IMR-90 (cell line): ENCODE results near the gene SLC25A12. TPM values are rescaled to one million over a fixed set of nuclear protein-coding genes. Genes with fewer than 3 reads are reported as not detected.

ENCODE experiments used
- ATAC-seq: fragments of 200-7000 bp; cut with Tn5 transposase; 2 replicates; pipeline ENCODE4 v1.9.1; 2020; ENCODE audit warnings: low read depth, mild to moderate bottlenecking, moderate library complexity
- BruUV-seq: library from RNA; stranded (reverse); fragments of 400-500 nt; replicated peaks from 2 replicates; lab custom pipeline; 2021; lab: Mats Ljungman, UMichigan
- CTCF ChIA-PET: fragments of 300-600 bp; formaldehyde crosslinking; extraction: SDS; loops from one replicate; lab custom pipeline; 2021; ENCODE audit warnings: antibody characterized with exemption; lab: Yijun Ruan, JAX
- POLR2A ChIA-PET: fragments of 300-600 bp; sonication (Branson Sonifier 250); formaldehyde crosslinking; loops from one replicate; lab custom pipeline; 2022; ENCODE audit warnings: antibody characterized with exemption; ENCODE audit not compliant: unreplicated experiment; lab: Charles Lee
- DNase-seq: peaks from one replicate; pipeline ENCODE4 v3.0.0; 2013
- H2AFZ ChIP-seq: replicated peaks from 2 replicates; pipeline ENCODE3; 2013; ENCODE audit warnings: low read length, mild to moderate bottlenecking; ENCODE audit not compliant: poor library complexity
- H2AK5ac ChIP-seq: 2 replicates; pipeline ENCODE4 v1.6.1; 2013; ENCODE audit warnings: low read depth, low read length, inconsistent platforms
- H2AK9ac ChIP-seq: replicated peaks from 2 replicates; pipeline ENCODE3; 2013; ENCODE audit warnings: mild to moderate bottlenecking, low read depth, low read length, moderate library complexity; ENCODE audit not compliant: poor library complexity
- H2BK120ac ChIP-seq: 2 replicates; pipeline ENCODE4 v1.6.1; 2013; ENCODE audit warnings: low read depth, low read length, inconsistent platforms
- H2BK15ac ChIP-seq: 3 replicates; pipeline ENCODE4 v1.6.1; 2013; ENCODE audit warnings: low read depth, low read length, inconsistent platforms
- H2BK20ac ChIP-seq: 2 replicates; pipeline ENCODE4 v1.6.1; 2013; ENCODE audit warnings: low read depth, mild to moderate bottlenecking, inconsistent platforms, low read length, moderate library complexity
- H2BK5ac ChIP-seq: 2 replicates; pipeline ENCODE4 v1.6.1; 2013; ENCODE audit warnings: mild to moderate bottlenecking, low read depth, low read length, inconsistent platforms; ENCODE audit not compliant: poor library complexity, severe bottlenecking
- H3K14ac ChIP-seq: replicated peaks from 2 replicates; pipeline ENCODE4 v1.6.1; 2013; ENCODE audit warnings: low read depth, low read length, inconsistent platforms
- H3K18ac ChIP-seq: 2 replicates; pipeline ENCODE4 v1.6.1; 2013; ENCODE audit warnings: low read depth, low read length, control low read depth
- H3K23ac ChIP-seq: 2 replicates; pipeline ENCODE4 v1.6.1; 2013; ENCODE audit warnings: low read depth, low read length, inconsistent platforms
- H3K27ac ChIP-seq: 2 replicates; pipeline ENCODE4 v1.5.1; 2013; ENCODE audit warnings: mild to moderate bottlenecking, control low read depth, low read length; ENCODE audit not compliant: insufficient read depth
- H3K27me3 ChIP-seq: 2 replicates; pipeline ENCODE4 v1.6.1; 2013; ENCODE audit warnings: low read length; ENCODE audit not compliant: control insufficient read depth, insufficient read depth
- H3K36me3 ChIP-seq: 2 replicates; pipeline ENCODE4 v1.6.1; 2013; ENCODE audit warnings: low read length, mixed read lengths; ENCODE audit not compliant: control insufficient read depth, insufficient read depth
- H3K4ac ChIP-seq: 2 replicates; pipeline ENCODE4 v1.6.1; 2013; ENCODE audit warnings: low read depth, low read length, inconsistent platforms
- H3K4me1 ChIP-seq: 2 replicates; pipeline ENCODE4 v1.6.1; 2013; ENCODE audit warnings: low read length, mixed read lengths; ENCODE audit not compliant: control insufficient read depth, insufficient read depth
- H3K4me2 ChIP-seq: 2 replicates; pipeline ENCODE4 v1.6.1; 2013; ENCODE audit warnings: low read depth, mild to moderate bottlenecking, control low read depth, low read length, moderate library complexity
- H3K4me3 ChIP-seq: 2 replicates; pipeline ENCODE4 v1.5.1; 2013; ENCODE audit warnings: low read depth, mild to moderate bottlenecking, control low read depth, low read length, moderate library complexity; ENCODE audit not compliant: insufficient read depth
- H3K56ac ChIP-seq: 2 replicates; pipeline ENCODE4 v1.6.1; 2013; ENCODE audit warnings: low read length, inconsistent platforms; ENCODE audit not compliant: insufficient read depth; ENCODE audit errors: extremely low read depth
- H3K79me1 ChIP-seq, 2 experiments: 2 replicates each; pipeline ENCODE4 v1.6.1; 2013; ENCODE audit warnings: low read length in 2 of 2, inconsistent platforms in 1 of 2, low read depth in 1 of 2
- H3K9ac ChIP-seq: 2 replicates; pipeline ENCODE4 v1.6.1; 2013; ENCODE audit warnings: low read depth, low read length, control low read depth
- H3K9me1 ChIP-seq: 2 replicates; pipeline ENCODE4 v1.6.1; 2013; ENCODE audit warnings: low read length, inconsistent platforms; ENCODE audit not compliant: insufficient read depth
- H3K9me3 ChIP-seq: 2 replicates; pipeline ENCODE4 v1.6.1; 2013; ENCODE audit warnings: low read length; ENCODE audit not compliant: control insufficient read depth, insufficient read depth
- H4K20me1 ChIP-seq: 2 replicates; pipeline ENCODE4 v1.6.1; 2013; ENCODE audit warnings: low read length, inconsistent platforms; ENCODE audit not compliant: insufficient read depth
- H4K5ac ChIP-seq: 2 replicates; pipeline ENCODE4 v1.6.1; 2013; ENCODE audit warnings: mild to moderate bottlenecking, low read depth, low read length, control low read depth
- H4K8ac ChIP-seq, 2 experiments: 2 replicates each; pipeline ENCODE4 v1.6.1; 2013; ENCODE audit warnings: low read depth in 2 of 2, low read length in 2 of 2, control low read depth in 1 of 2, inconsistent platforms in 1 of 2
- H4K91ac ChIP-seq: 2 replicates; pipeline ENCODE4 v1.6.1; 2013; ENCODE audit warnings: low read depth, low read length, inconsistent platforms; ENCODE audit not compliant: insufficient read depth
- BHLHE40 ChIP-seq: fragments of 150-350 bp; IDR thresholded peaks from 2 replicates; pipeline ENCODE4 v1.6.1; 2016; ENCODE audit warnings: mild to moderate bottlenecking, low read depth, low read length
- CEBPB ChIP-seq: IDR thresholded peaks from 2 replicates; pipeline ENCODE4 v1.6.1; 2012; ENCODE audit warnings: low read depth, low read length, improper control_type of control experiment
- RCOR1 ChIP-seq: IDR thresholded peaks from 2 replicates; pipeline ENCODE4 v1.6.1; 2012; ENCODE audit warnings: mild to moderate bottlenecking, low read length, improper control_type of control experiment; ENCODE audit not compliant: insufficient replicate concordance
- SMC3 ChIP-seq: fragments of 150-350 bp; IDR thresholded peaks from 2 replicates; pipeline ENCODE4 v1.6.1; 2016; ENCODE audit warnings: low read depth, mild to moderate bottlenecking, antibody characterized with exemption, low read length, moderate library complexity
- USF2 ChIP-seq: fragments of 150-350 bp; IDR thresholded peaks from 2 replicates; pipeline ENCODE4 v1.6.1; 2017; ENCODE audit warnings: mild to moderate bottlenecking, antibody characterized with exemption, low read length, low read depth
- WGBS, 2 experiments: methylation state at CpG; one replicate each; pipeline versions ENCODE4 v1.1.5 to v1.1.7; 2013; ENCODE audit warnings: missing lambda C conversion rate in 2 of 2; ENCODE audit not compliant: insufficient read length in 1 of 2; ENCODE audit errors: extremely low coverage in 2 of 2; 5-methylcytosine and 5-hydroxymethylcytosine counted together
- dilution Hi-C: fragments of 300-500 bp; cut with HindIII; formaldehyde crosslinking; loops from one replicate; pipeline ENCODE4 v1.14.3; 2018; ENCODE audit warnings: low sequenced_read_pairs; ENCODE audit not compliant: unreplicated experiment
- in situ Hi-C: fragments of 300-500 bp; cut with MboI; formaldehyde crosslinking; loops from 3 replicates; pipeline ENCODE4 v1.14.3; 2019; ENCODE audit warnings: low sequenced_read_pairs, inconsistent platforms, mixed read lengths
- intact Hi-C: fragments of 100-400 bp; cut with micrococcal nuclease; formaldehyde crosslinking; loops from 2 replicates; pipeline ENCODE4 v1.10.0; 2022
- polyA plus RNA-seq, 3 experiments: library from polyadenylated mRNA; depleted of rRNA; stranded (reverse); fragments of >200 nt; gene quantifications; 2 replicates each; pipeline ENCODE4 v1.2.3, GENCODE V29; 2012; ENCODE audit warnings: low replicate concordance in 1 of 3
- total RNA-seq: library from RNA; depleted of rRNA; stranded (reverse); fragments of >200 nt; gene quantifications from 2 replicates; pipeline ENCODE4 v1.2.3, GENCODE V29; 2012
- TF ChIP-seq, protein P1 (sequence below): conservative IDR thresholded peaks from 2 replicates; pipeline ENCODE4 v1.5.1; 2012; ENCODE audit warnings: mild to moderate bottlenecking, low read depth, low read length, improper control_type of control experiment
- TF ChIP-seq, protein P2 (sequence below): fragments of 150-350 bp; IDR thresholded peaks from 2 replicates; pipeline ENCODE4 v1.6.1; 2016; ENCODE audit warnings: low read depth, mild to moderate bottlenecking, low read length, moderate library complexity, borderline replicate concordance

The SLC25A12 gene
- total and polyA plus RNA-seq, 2 of the 4 experiments (the other 2 are of a cell fraction) = 16.3 to 17.6 TPM

DNA sequence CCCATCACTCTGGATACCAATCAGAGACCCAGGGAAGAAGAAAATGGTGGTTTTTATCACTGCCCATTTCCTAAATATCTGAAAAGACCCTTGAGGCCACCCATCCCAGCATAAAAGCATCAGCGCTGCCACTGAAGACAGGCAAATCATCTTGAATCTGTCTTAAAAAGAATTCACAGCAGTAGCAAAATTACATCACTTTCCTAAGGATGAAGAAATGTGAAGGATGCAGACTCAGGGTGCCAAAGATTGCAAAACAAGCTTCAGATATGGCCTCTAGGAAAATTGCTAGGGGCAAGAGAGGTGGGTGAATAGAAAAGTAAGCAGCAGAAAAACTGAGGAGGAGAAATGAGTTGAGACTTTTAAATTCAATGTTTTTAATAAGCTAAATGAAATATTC is 70.0 kb downstream of the SLC25A12 start:
- dilution Hi-C loops = no loop called here
- Histone ChIP-seq H3K18ac (no peak overlapping the region), H3K9ac (no peak overlapping the region), H4K91ac (no peak overlapping the region), H2AFZ (no peak overlapping the region), H3K36me3 (peaks cover 4% of the 10 kb centered on the region; the same call in 1 of the 2 replicates), H3K9me1 (peaks cover 4% of the 10 kb centered on the region; the same call in 1 of the 2 replicates), H3K79me1 (no peaks in the 10 kb centered on the region), H4K20me1 (no peaks in the 10 kb centered on the region), H3K14ac (no peak overlapping the region), H3K4me2 (no peak overlapping the region), H2AK5ac (no peak overlapping the region), H4K5ac (no peak overlapping the region), H3K56ac (no peak overlapping the region), H3K27ac (no peak overlapping the region), H3K23ac (no peak overlapping the region), H2BK5ac (no peak overlapping the region), H2BK120ac (no peak overlapping the region), H3K4me3 (no peak overlapping the region), H3K4me1 (no peaks in the 10 kb centered on the region), H3K4ac (no peak overlapping the region), H4K8ac (no peak overlapping the region), H3K27me3 (no peaks in the 10 kb centered on the region), H2BK20ac (no peak overlapping the region), H2AK9ac (no peak overlapping the region), H3K9me3 (no peaks in the 10 kb centered on the region), H2BK15ac (no peak overlapping the region)
- CTCF ChIA-PET = interaction anchor here (0.6 to 0.7 kb wide), 2 partner anchors 146 to 190 kb away, joined by 4 to 5 read pairs; no protein-coding TSS in a partner anchor
- in situ Hi-C loops = loop anchor here (25.0 kb wide), 1 partner anchor 638 kb away; no protein-coding TSS in a partner anchor
- WGBS, 2 experiments = no CpG with 5 or more reads among the region's 1 CpG
- BruUV-seq = no TSS peak
- peak; percentile 54 for DNase-seq
- ATAC-seq = peak; percentile 32
- POLR2A ChIA-PET = no interaction called here
- intact Hi-C loops = no loop called here
- no peak for TF ChIP-seq USF2
- peak; percentile 86 for TF ChIP-seq CEBPB
- TF ChIP-seq RCOR1 = no peak
- TF ChIP-seq, protein P1, sequence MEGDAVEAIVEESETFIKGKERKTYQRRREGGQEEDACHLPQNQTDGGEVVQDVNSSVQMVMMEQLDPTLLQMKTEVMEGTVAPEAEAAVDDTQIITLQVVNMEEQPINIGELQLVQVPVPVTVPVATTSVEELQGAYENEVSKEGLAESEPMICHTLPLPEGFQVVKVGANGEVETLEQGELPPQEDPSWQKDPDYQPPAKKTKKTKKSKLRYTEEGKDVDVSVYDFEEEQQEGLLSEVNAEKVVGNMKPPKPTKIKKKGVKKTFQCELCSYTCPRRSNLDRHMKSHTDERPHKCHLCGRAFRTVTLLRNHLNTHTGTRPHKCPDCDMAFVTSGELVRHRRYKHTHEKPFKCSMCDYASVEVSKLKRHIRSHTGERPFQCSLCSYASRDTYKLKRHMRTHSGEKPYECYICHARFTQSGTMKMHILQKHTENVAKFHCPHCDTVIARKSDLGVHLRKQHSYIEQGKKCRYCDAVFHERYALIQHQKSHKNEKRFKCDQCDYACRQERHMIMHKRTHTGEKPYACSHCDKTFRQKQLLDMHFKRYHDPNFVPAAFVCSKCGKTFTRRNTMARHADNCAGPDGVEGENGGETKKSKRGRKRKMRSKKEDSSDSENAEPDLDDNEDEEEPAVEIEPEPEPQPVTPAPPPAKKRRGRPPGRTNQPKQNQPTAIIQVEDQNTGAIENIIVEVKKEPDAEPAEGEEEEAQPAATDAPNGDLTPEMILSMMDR = no peak
- no peak for TF ChIP-seq SMC3
- TF ChIP-seq, protein P2, sequence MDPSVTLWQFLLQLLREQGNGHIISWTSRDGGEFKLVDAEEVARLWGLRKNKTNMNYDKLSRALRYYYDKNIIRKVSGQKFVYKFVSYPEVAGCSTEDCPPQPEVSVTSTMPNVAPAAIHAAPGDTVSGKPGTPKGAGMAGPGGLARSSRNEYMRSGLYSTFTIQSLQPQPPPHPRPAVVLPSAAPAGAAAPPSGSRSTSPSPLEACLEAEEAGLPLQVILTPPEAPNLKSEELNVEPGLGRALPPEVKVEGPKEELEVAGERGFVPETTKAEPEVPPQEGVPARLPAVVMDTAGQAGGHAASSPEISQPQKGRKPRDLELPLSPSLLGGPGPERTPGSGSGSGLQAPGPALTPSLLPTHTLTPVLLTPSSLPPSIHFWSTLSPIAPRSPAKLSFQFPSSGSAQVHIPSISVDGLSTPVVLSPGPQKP = no peak
- TF ChIP-seq BHLHE40 = no peak
